ENCODE results near the gene PIGW.

DNA sequence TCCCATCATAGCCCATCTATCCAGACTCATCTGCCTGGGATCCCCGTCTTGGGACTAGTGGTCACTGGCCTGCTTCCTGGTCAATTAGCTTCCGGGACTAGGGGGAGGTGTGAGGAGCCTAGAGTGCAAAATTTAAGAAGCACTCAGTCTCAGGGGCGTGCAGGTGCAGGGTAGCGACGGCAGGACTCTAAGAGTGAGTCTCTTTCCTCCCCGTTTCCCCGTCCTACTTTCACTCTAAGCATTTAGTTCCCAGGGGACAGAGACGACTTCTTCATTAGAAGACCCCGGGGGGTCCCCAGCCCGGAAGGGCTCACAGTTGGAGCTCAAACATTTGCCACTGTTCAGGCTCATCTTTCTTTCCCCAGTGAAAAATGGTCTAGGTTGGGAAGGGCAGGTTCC lies 49.0 kb upstream of the PIGW start:
- TF ChIP-seq, protein P1, sequence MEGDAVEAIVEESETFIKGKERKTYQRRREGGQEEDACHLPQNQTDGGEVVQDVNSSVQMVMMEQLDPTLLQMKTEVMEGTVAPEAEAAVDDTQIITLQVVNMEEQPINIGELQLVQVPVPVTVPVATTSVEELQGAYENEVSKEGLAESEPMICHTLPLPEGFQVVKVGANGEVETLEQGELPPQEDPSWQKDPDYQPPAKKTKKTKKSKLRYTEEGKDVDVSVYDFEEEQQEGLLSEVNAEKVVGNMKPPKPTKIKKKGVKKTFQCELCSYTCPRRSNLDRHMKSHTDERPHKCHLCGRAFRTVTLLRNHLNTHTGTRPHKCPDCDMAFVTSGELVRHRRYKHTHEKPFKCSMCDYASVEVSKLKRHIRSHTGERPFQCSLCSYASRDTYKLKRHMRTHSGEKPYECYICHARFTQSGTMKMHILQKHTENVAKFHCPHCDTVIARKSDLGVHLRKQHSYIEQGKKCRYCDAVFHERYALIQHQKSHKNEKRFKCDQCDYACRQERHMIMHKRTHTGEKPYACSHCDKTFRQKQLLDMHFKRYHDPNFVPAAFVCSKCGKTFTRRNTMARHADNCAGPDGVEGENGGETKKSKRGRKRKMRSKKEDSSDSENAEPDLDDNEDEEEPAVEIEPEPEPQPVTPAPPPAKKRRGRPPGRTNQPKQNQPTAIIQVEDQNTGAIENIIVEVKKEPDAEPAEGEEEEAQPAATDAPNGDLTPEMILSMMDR (conservative IDR thresholded peaks at IDR 0.05): no peak
- TF ChIP-seq EZH2 (IDR thresholded peaks at IDR 0.05; ENCODE audit: low read depth): no peak
